ENCODE results near the gene ESYT1.
"Not testable (repeated sequence)": the region's sequence is repeated elsewhere in the genome, so short reads cannot be mapped to it uniquely, and the experiment has no call there.

The ESYT1 gene

GRCh38 chr12:56154246-56154771 is 26.2 kb downstream of the ESYT1 start:
- no peak for DNase-seq (ENCODE audit: low read depth in 2 of 2)

- DNase-seq (ENCODE audit: low read depth in 2 of 2) = no peak
Measured at GRCh38 chr12:56154818-56155217, 26.8 kb downstream of the ESYT1 start.

GRCh38 chr12:56155256-56155845 is 27.3 kb downstream of the ESYT1 start:
- DNase-seq (ENCODE audit: low read depth in 2 of 2) = no peak

GRCh38 chr12:56156464-56157200 is 28.6 kb downstream of the ESYT1 start:
- not testable (repeated sequence) for DNase-seq (ENCODE audit: low read depth in 2 of 2)

- peak; percentile 10 to 28 for DNase-seq (ENCODE audit: low read depth in 2 of 2)
Measured at GRCh38 chr12:56157201-56158028, 29.3 kb downstream of the ESYT1 start.

GRCh38 chr12:56158029-56158925 is 30.2 kb downstream of the ESYT1 start, which contains the start of gene MYL6:
TSS of gene MYL6 (plus strand) at chr12:56158359. CDS start at chr12:56158402, 43 bp downstream.
- DNase-seq (ENCODE audit: low read depth in 2 of 2) = peak; percentile 81 to 90

GRCh38 chr12:56158926-56159461 is 30.9 kb downstream of the ESYT1 start:
- no peak for DNase-seq (ENCODE audit: low read depth in 2 of 2)

GRCh38 chr12:56159482-56160192 is 31.6 kb downstream of the ESYT1 start:
- DNase-seq (ENCODE audit: low read depth in 2 of 2) = no peak

- peak; percentile 27 to 35 for DNase-seq (ENCODE audit: low read depth in 2 of 2)
Measured at GRCh38 chr12:56160193-56160763, 32.2 kb downstream of the ESYT1 start.

GRCh38 chr12:56160894-56161689 is 33.0 kb downstream of the ESYT1 start:
- DNase-seq (ENCODE audit: low read depth in 2 of 2) = no peak

- no peak for DNase-seq (ENCODE audit: low read depth in 2 of 2)
Measured at GRCh38 chr12:56161690-56162351, 33.8 kb downstream of the ESYT1 start.

GRCh38 chr12:56162468-56163290 is 34.6 kb downstream of the ESYT1 start:
- no peak for DNase-seq (ENCODE audit: low read depth in 2 of 2)

- no peak for DNase-seq (ENCODE audit: low read depth in 2 of 2)
Measured at GRCh38 chr12:56163533-56164344, 35.7 kb downstream of the ESYT1 start.

GRCh38 chr12:56164345-56164729 is 36.3 kb downstream of the ESYT1 start:
- DNase-seq (ENCODE audit: low read depth in 2 of 2) = no peak

GRCh38 chr12:56165369-56165768 is 37.3 kb downstream of the ESYT1 start:
- DNase-seq (ENCODE audit: low read depth in 2 of 2) = no peak

GRCh38 chr12:56169229-56169759 is 41.2 kb downstream of the ESYT1 start:
- no peak for DNase-seq (ENCODE audit: low read depth in 2 of 2)

- DNase-seq (ENCODE audit: low read depth in 2 of 2) = no peak
Measured at GRCh38 chr12:56172839-56173238, 44.8 kb downstream of the ESYT1 start.

Measured in stimulated activated CD8-positive, alpha-beta memory T cell treated with anti-CD3 and anti-CD28 coated beads, Interleukin-7, amount 100 ng/mL, for 4 hours (primary cell).